ENCODE results near the gene PRR23A. TPM values are rescaled to one million over a fixed set of nuclear protein-coding genes. Genes with fewer than 3 reads are reported as not detected.

PRR23A gene
- total and polyA plus RNA-seq, 12 donors, result not detected

DNA sequence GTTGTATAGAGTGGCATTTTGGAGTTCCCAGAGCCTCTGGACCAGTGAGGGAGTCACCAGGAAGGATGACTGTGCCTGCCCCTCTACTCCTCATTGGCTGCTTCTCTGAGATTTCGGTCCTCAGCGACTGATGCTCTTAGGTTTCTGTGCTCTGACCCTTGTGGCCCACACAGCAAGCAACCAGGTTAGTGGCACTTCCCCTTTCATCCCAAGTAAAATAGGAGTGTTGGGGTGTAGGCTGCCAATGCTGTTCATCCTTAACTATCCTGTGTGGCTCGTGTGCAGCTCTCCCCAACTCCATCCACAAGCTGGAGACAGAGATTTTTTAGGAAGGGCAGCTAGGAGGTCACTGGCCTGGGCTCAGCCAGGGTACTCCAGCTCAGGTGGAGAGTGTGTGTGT lies 21.3 kb downstream of the PRR23A start:
- intact Hi-C loops (cut with DNase I), result loop anchor here in 1 of 2 donors (5.0 kb wide), 1 partner anchor 48 kb away; no protein-coding TSS in a partner anchor

GRCh38 chr3:138976047-138976446 lies 30.0 kb downstream of the PRR23A start:
- no peak for TF ChIP-seq POLR2A (IDR thresholded peaks at IDR 0.05)
- TF ChIP-seq CTCF (IDR thresholded peaks at IDR 0.05), result no peak
- Histone ChIP-seq H3K27ac (no peak overlapping the region), H3K36me3 (replicated peaks in 1 of 2) (no peaks in the 10 kb centered on the region), H3K27me3 (no peaks in the 10 kb centered on the region), H3K4me1 (replicated peaks in 1 of 2) (no peaks in the 10 kb centered on the region), H3K4me3 (no peak overlapping the region), H3K9me3 (replicated peaks in 1 of 3) (no peaks in the 10 kb centered on the region)
- no peak for DNase-seq
- intact Hi-C loops (cut with DNase I), result no loop called here

More for the DNA sequence above, 21.3 kb downstream of the PRR23A start:
- H3K36me3 ChIP-seq (replicated peaks in 1 of 2), result no peaks in the 10 kb centered on the region
- H3K9me3 ChIP-seq (replicated peaks in 1 of 3), result no peaks in the 10 kb centered on the region
- no peaks in the 10 kb centered on the region for H3K4me1 ChIP-seq (replicated peaks in 1 of 2)
- 56 to 85% (median 67%) methylated on average over 3 of the region's 3 CpGs for WGBS, 4 donors
- H3K27ac ChIP-seq, result no peak overlapping the region
- no peak for DNase-seq
- no peak overlapping the region for H3K4me3 ChIP-seq
- no peaks in the 10 kb centered on the region for H3K27me3 ChIP-seq
- TF ChIP-seq POLR2A (IDR thresholded peaks at IDR 0.05) (no peak), CTCF (IDR thresholded peaks at IDR 0.05) (no peak)

GRCh38 chr3:138975351-138975750 lies 30.7 kb downstream of the PRR23A start:
- no peaks in the 10 kb centered on the region for H3K27me3 ChIP-seq
- no peaks in the 10 kb centered on the region for H3K9me3 ChIP-seq (replicated peaks in 1 of 3)
- WGBS, 4 donors, result 85 to 94% (median 91%) methylated on average over 8 of the region's 8 CpGs
- intact Hi-C loops (cut with DNase I), result no loop called here
- no peak overlapping the region for H3K4me3 ChIP-seq
- no peaks in the 10 kb centered on the region for H3K4me1 ChIP-seq (replicated peaks in 1 of 2)
- H3K27ac ChIP-seq, result no peak overlapping the region
- no peak for TF ChIP-seq CTCF (IDR thresholded peaks at IDR 0.05)
- TF ChIP-seq POLR2A (IDR thresholded peaks at IDR 0.05), result no peak
- no peaks in the 10 kb centered on the region for H3K36me3 ChIP-seq (replicated peaks in 1 of 2)
- no peak for DNase-seq

GRCh38 chr3:138974462-138974861 lies 31.6 kb downstream of the PRR23A start:
- Histone ChIP-seq H3K36me3 (replicated peaks in 1 of 2) (no peaks in the 10 kb centered on the region), H3K27ac (no peak overlapping the region), H3K4me1 (replicated peaks in 1 of 2) (no peaks in the 10 kb centered on the region), H3K27me3 (no peaks in the 10 kb centered on the region), H3K9me3 (replicated peaks in 1 of 3) (no peaks in the 10 kb centered on the region), H3K4me3 (no peak overlapping the region)
- no peak for DNase-seq
- intact Hi-C loops (cut with DNase I), result no loop called here
- 78 to 88% (median 81%) methylated on average over 5 of the region's 5 CpGs for WGBS, 4 donors
- no peak for TF ChIP-seq POLR2A (IDR thresholded peaks at IDR 0.05)
- no peak for TF ChIP-seq CTCF (IDR thresholded peaks at IDR 0.05)
